Body of pancreas (tissue), 4 donors: ENCODE results near the gene FRMPD2. TPM values are rescaled to one million over a fixed set of nuclear protein-coding genes. Genes with fewer than 3 reads are reported as not detected.

Experiments
- ATAC-seq: fragments of 150-250 bp; one replicate; pipeline ENCODE4 v1.9.1; 2016
- DNase-seq, 4 donors: peaks; one replicate each; pipeline ENCODE4 v3.0.0-alpha.2; 2019
- H3K27ac ChIP-seq, 4 donors: fragments of 200-600 bp; sonication (generic); 1 replicate in 3 of 4; 2 replicates in 1 of 4; pipeline versions ENCODE4 v1.5.1 to v1.6.1; 2016 to 2019; ENCODE audit warnings: mild to moderate bottlenecking in 1 of 4, mixed read lengths in 1 of 4, moderate library complexity in 1 of 4
- H3K27me3 ChIP-seq, 2 donors: fragments of 200-600 bp; sonication (generic); one replicate each; pipeline ENCODE4 v1.6.0; 2016; ENCODE audit warnings: mild to moderate bottlenecking in 1 of 2
- H3K36me3 ChIP-seq, 2 donors: fragments of 200-600 bp; sonication (generic); replicated peaks in 1 of 2; 2 replicates each; pipeline ENCODE4 v1.5.1; 2016; ENCODE audit warnings: low read depth in 2 of 2; ENCODE audit not compliant: insufficient read depth in 1 of 2
- H3K4me1 ChIP-seq: fragments of 200-600 bp; sonication (generic); one replicate; pipeline ENCODE4 v1.6.0; 2016
- H3K4me3 ChIP-seq, 2 donors: fragments of 200-600 bp; sonication (generic); 1 replicate in 1 of 2; 2 replicates in 1 of 2; pipeline ENCODE4 v1.5.1; 2016 to 2019
- H3K9me3 ChIP-seq, 3 donors: fragments of 200-600 bp; sonication (generic); 1 replicate in 2 of 3; 2 replicates in 1 of 3; pipeline ENCODE4 v1.5.1; 2016
- CTCF ChIP-seq, 7 experiments: fragments of 450-650 bp in 4 of 7; fragments of 200-600 bp in 3 of 7; sonication (generic) in 3 of 7; IDR thresholded peaks; one replicate each; pipeline ENCODE4 v1.5.1; 2016 to 2019; ENCODE audit warnings: antibody characterized with exemption in 7 of 7
- POLR2A ChIP-seq, 3 donors: fragments of 450-650 bp; IDR thresholded peaks; one replicate each; pipeline ENCODE4 v1.6.1; 2016; ENCODE audit warnings: antibody characterized with exemption in 3 of 3, mild to moderate bottlenecking in 2 of 3
- WGBS, 2 donors: methylation state at CpG; one replicate each; pipeline ENCODE4 v1.1.5; 2017; 5-methylcytosine and 5-hydroxymethylcytosine counted together
- intact Hi-C: fragments of 100-400 bp; cut with DNase I; formaldehyde crosslinking; loops from one replicate; pipeline ENCODE4 v1.15.1; 2023
- total RNA-seq, 2 donors: library from RNA; depleted of rRNA; stranded (reverse); fragments of >200 nt; gene quantifications; one replicate each; pipeline ENCODE4 v1.1.0, GENCODE V29; 2016

Gene FRMPD2
- not detected for total RNA-seq

- 69 to 76% methylated on average over 8 of the region's 8 CpGs for WGBS, 2 donors
- Histone ChIP-seq H3K36me3 (no peaks in the 10 kb centered on the region), H3K4me3 (no peak within 1 kb of the TSS), H3K27ac (no peak within 1 kb of the TSS), H3K27me3 (no peaks in the 10 kb centered on the region), H3K9me3 (no peaks in the 10 kb centered on the region), H3K4me1 (no peaks in the 10 kb centered on the region)
- intact Hi-C loops: no loop called here
- no peak for ATAC-seq
- DNase-seq: no peak
- TF ChIP-seq CTCF (IDR thresholded peaks at IDR 0.05) (no peak), POLR2A (IDR thresholded peaks at IDR 0.05) (no peak)
Measured at GRCh38 chr10:48274636-48275035, at the start of gene FRMPD2. Gene FRMPD2 (minus strand): TSS chr10:48274696. CDS start chr10:48274567, 129 bp downstream.

GRCh38 chr10:48322017-48322416, 47.5 kb upstream of the FRMPD2 start:
- Histone ChIP-seq H3K36me3 (no peaks in the 10 kb centered on the region), H3K9me3 (no peaks in the 10 kb centered on the region), H3K4me1 (peaks cover 16% of the 10 kb centered on the region), H3K4me3 (no peak overlapping the region), H3K27ac (no peak overlapping the region), H3K27me3 (no peaks in the 10 kb centered on the region)
- ATAC-seq: no peak
- intact Hi-C loops: no loop called here
- WGBS, 2 donors: 93 to 99% methylated on average over 3 of the region's 3 CpGs
- DNase-seq: no peak
- no peak for TF ChIP-seq CTCF (IDR thresholded peaks at IDR 0.05)
- TF ChIP-seq POLR2A (IDR thresholded peaks at IDR 0.05): no peak

GRCh38 chr10:48317321-48317990, 43.0 kb upstream of the FRMPD2 start:
- Histone ChIP-seq H3K9me3 (no peaks in the 10 kb centered on the region), H3K4me1 (peaks cover 18% of the 10 kb centered on the region), H3K27ac (no peak overlapping the region), H3K36me3 (no peaks in the 10 kb centered on the region), H3K27me3 (no peaks in the 10 kb centered on the region), H3K4me3 (no peak overlapping the region)
- DNase-seq (no peak), ATAC-seq (no peak)
- WGBS, 2 donors: 63 to 74% methylated on average over 8 of the region's 8 CpGs
- TF ChIP-seq CTCF (IDR thresholded peaks at IDR 0.05) (no peak), POLR2A (IDR thresholded peaks at IDR 0.05) (no peak)
- intact Hi-C loops: no loop called here

GRCh38 chr10:48316236-48316635, 41.7 kb upstream of the FRMPD2 start:
- ATAC-seq (no peak), DNase-seq (no peak)
- H3K27me3 ChIP-seq: no peaks in the 10 kb centered on the region
- H3K4me3 ChIP-seq: no peak overlapping the region
- TF ChIP-seq CTCF (IDR thresholded peaks at IDR 0.05) (no peak), POLR2A (IDR thresholded peaks at IDR 0.05) (no peak)
- H3K9me3 ChIP-seq: no peaks in the 10 kb centered on the region
- no peak overlapping the region for H3K27ac ChIP-seq
- intact Hi-C loops: no loop called here
- no peaks in the 10 kb centered on the region for H3K36me3 ChIP-seq
- WGBS, 2 donors: 71 to 84% methylated on average over 4 of the region's 4 CpGs
- peaks cover 18% of the 10 kb centered on the region for H3K4me1 ChIP-seq

GRCh38 chr10:48314107-48314506, 39.6 kb upstream of the FRMPD2 start:
- Histone ChIP-seq H3K4me3 (no peak overlapping the region), H3K27me3 (no peaks in the 10 kb centered on the region), H3K9me3 (no peaks in the 10 kb centered on the region), H3K27ac (no peak overlapping the region), H3K4me1 (peaks cover 18% of the 10 kb centered on the region), H3K36me3 (no peaks in the 10 kb centered on the region)
- WGBS, 2 donors: 89 to 92% methylated on average over 2 of the region's 2 CpGs
- DNase-seq (no peak), ATAC-seq (no peak)
- intact Hi-C loops: no loop called here
- TF ChIP-seq POLR2A (IDR thresholded peaks at IDR 0.05): no peak
- TF ChIP-seq CTCF (IDR thresholded peaks at IDR 0.05): no peak
